IPS-NIHi11 (cell line): Measurements from ENCODE around the gene CRELD1.
"Not testable (repeated sequence)": the region's sequence is repeated elsewhere in the genome, so short reads cannot be mapped to it uniquely, and the experiment has no call there.

ENCODE experiments used
- DNase-seq: peaks from one replicate; pipeline ENCODE4 v3.0.0; 2012; ENCODE audit warnings: mixed read lengths, low spot score

Gene CRELD1

GRCh38 chr3:9934993-9935392, 1.4 kb downstream of the CRELD1 start:
- no peak for DNase-seq

GRCh38 chr3:9935966-9936510, 2.4 kb downstream of the CRELD1 start:
- no peak for DNase-seq

- DNase-seq = no peak
Observed at GRCh38 chr3:9937486-9938238, 4.0 kb downstream of the CRELD1 start.

- no peak for DNase-seq
Observed at GRCh38 chr3:9938966-9939365, 5.3 kb downstream of the CRELD1 start.

- DNase-seq = not testable (repeated sequence)
Observed at GRCh38 chr3:9939906-9940305, 6.3 kb downstream of the CRELD1 start.

- DNase-seq = no peak
Observed at GRCh38 chr3:9940746-9941145, 7.1 kb downstream of the CRELD1 start.

GRCh38 chr3:9942164-9942563, 8.5 kb downstream of the CRELD1 start:
- DNase-seq = no peak

GRCh38 chr3:9942934-9943690, 9.5 kb downstream of the CRELD1 start:
- DNase-seq = no peak

- no peak for DNase-seq
Observed at GRCh38 chr3:9944271-9944670, 10.6 kb downstream of the CRELD1 start.

- no peak for DNase-seq
Observed at GRCh38 chr3:9945358-9945757, 11.7 kb downstream of the CRELD1 start.

- peak; percentile 93 for DNase-seq
Observed at GRCh38 chr3:9946112-9947024, 12.7 kb downstream of the CRELD1 start.

GRCh38 chr3:9947025-9947995, 13.7 kb downstream of the CRELD1 start:
- DNase-seq = peak; percentile 85

- DNase-seq = no peak
Observed at GRCh38 chr3:9948586-9948985, 15.0 kb downstream of the CRELD1 start.

GRCh38 chr3:9949115-9949514, 15.5 kb downstream of the CRELD1 start:
- DNase-seq = no peak

- DNase-seq = no peak
Observed at GRCh38 chr3:9949626-9950025, 16.0 kb downstream of the CRELD1 start.

- no peak for DNase-seq
Observed at GRCh38 chr3:9951126-9951525, 17.5 kb downstream of the CRELD1 start.

- no peak for DNase-seq
Observed at GRCh38 chr3:9951598-9951961, 17.9 kb downstream of the CRELD1 start.

- DNase-seq = peak; percentile 77
Observed at GRCh38 chr3:9951962-9952805, 18.6 kb downstream of the CRELD1 start, which contains the start of gene PRRT3. Gene PRRT3, minus strand, starts transcription at chr3:9952408. Its CDS starts 2,293 bp downstream, at chr3:9950115.

- DNase-seq = peak; percentile 70
Observed at GRCh38 chr3:9955067-9955502, 21.5 kb downstream of the CRELD1 start.
